DMS53 (cell line): ENCODE measurements around the gene COL2A1.
A peak's percentile ranks its signal among the peaks of the same experiment; 100 is the strongest.

ENCODE experiments used
- DNase-seq: peaks from one replicate; lab custom pipeline; 2025; lab: John Stamatoyannopoulos, UW

The COL2A1 gene

GRCh38 chr12:48004053-48004941 lies at the start of gene COL2A1:
Gene COL2A1, minus strand, starts transcription at chr12:48004476. Its CDS starts 155 bp downstream, at chr12:48004321.
- DNase-seq = peak; percentile 88

- no peak for DNase-seq
Observed at GRCh38 chr12:48053883-48054282, 49.6 kb upstream of the COL2A1 start.

- DNase-seq = no peak
Observed at GRCh38 chr12:48053122-48053521, 48.8 kb upstream of the COL2A1 start.

- no peak for DNase-seq
Observed at GRCh38 chr12:48051681-48052080, 47.4 kb upstream of the COL2A1 start.

- DNase-seq = no peak
Observed at GRCh38 chr12:48050174-48050573, 45.9 kb upstream of the COL2A1 start.

- DNase-seq = no peak
Observed at GRCh38 chr12:48045965-48046518, 41.8 kb upstream of the COL2A1 start.

GRCh38 chr12:48045061-48045846 lies 41.0 kb upstream of the COL2A1 start:
- DNase-seq = no peak

GRCh38 chr12:48044396-48044795 lies 40.1 kb upstream of the COL2A1 start:
- no peak for DNase-seq

GRCh38 chr12:48043771-48044170 lies 39.5 kb upstream of the COL2A1 start:
- DNase-seq = no peak

GRCh38 chr12:48041591-48042423 lies 37.5 kb upstream of the COL2A1 start:
- DNase-seq = no peak

- no peak for DNase-seq
Observed at GRCh38 chr12:48040354-48040753, 36.1 kb upstream of the COL2A1 start.

- no peak for DNase-seq
Observed at GRCh38 chr12:48039151-48039550, 34.9 kb upstream of the COL2A1 start.

GRCh38 chr12:48038085-48038484 lies 33.8 kb upstream of the COL2A1 start:
- no peak for DNase-seq

GRCh38 chr12:48037267-48037915 lies 33.1 kb upstream of the COL2A1 start:
- DNase-seq = no peak

GRCh38 chr12:48036818-48037217 lies 32.5 kb upstream of the COL2A1 start:
- DNase-seq = no peak

- DNase-seq = no peak
Observed at GRCh38 chr12:48034835-48035805, 30.8 kb upstream of the COL2A1 start.

GRCh38 chr12:48033451-48033850 lies 29.2 kb upstream of the COL2A1 start:
- no peak for DNase-seq

GRCh38 chr12:48032597-48032996 lies 28.3 kb upstream of the COL2A1 start:
- DNase-seq = no peak

- no peak for DNase-seq
Observed at GRCh38 chr12:48031135-48031960, 27.1 kb upstream of the COL2A1 start.
